ENCODE results near the gene BTRC.

Gene BTRC

GRCh38 chr10:101529725-101530553 is 176.0 kb downstream of the BTRC start:
- Histone ChIP-seq H4K8ac (ENCODE audit: low read depth, low read length) (no peak overlapping the region), H3K79me1 (ENCODE audit: low read length) (no peaks in the 10 kb centered on the region), H2BK12ac (ENCODE audit: low read length) (no peak overlapping the region), H4K91ac (ENCODE audit: low read depth, low read length) (no peak overlapping the region), H3K9me3 (ENCODE audit: insufficient read depth, low read depth, low read length) (no peaks in the 10 kb centered on the region), H3K18ac (ENCODE audit: low read length) (no peak overlapping the region), H3K23ac (ENCODE audit: low read length) (no peak overlapping the region), H3K4me1 (ENCODE audit: control insufficient read depth in 1 of 2, insufficient read depth in 2 of 2, low read length in 2 of 2) (no peaks in the 10 kb centered on the region), H3K9ac (ENCODE audit: low read length) (no peak overlapping the region), H3K27me3 (ENCODE audit: insufficient read depth, low read length) (no peaks in the 10 kb centered on the region), H3K4me2 (ENCODE audit: low read length) (no peak overlapping the region), H3K4me3 (ENCODE audit: low read depth, low read length) (no peak overlapping the region), H3K36me3 (ENCODE audit: control insufficient read depth in 1 of 2, insufficient read depth in 2 of 2, low read length in 2 of 2) (peaks cover 0 to 2% of the 10 kb centered on the region in 2 experiments), H3K27ac (ENCODE audit: low read depth, low read length) (no peak overlapping the region), H2BK120ac (ENCODE audit: insufficient read depth, low read length, poor library complexity) (no peak overlapping the region), H2AK5ac (ENCODE audit: low read length) (no peak overlapping the region), H3K4ac (ENCODE audit: low read depth, low read length) (no peak overlapping the region), H3K79me2 (ENCODE audit: control insufficient read depth, insufficient read depth, low read length, poor library complexity) (no peaks in the 10 kb centered on the region), H2AFZ (ENCODE audit: insufficient read depth, low read length, poor library complexity) (no peak overlapping the region), H3K14ac (ENCODE audit: low read length) (no peak overlapping the region), H2BK5ac (ENCODE audit: low read depth, low read length, poor library complexity) (no peak overlapping the region), H4K12ac (ENCODE audit: low read depth, low read length) (no peak overlapping the region)
- DNase-seq: no peak
- WGBS (ENCODE audit: extremely low coverage, insufficient coverage, insufficient read length): no CpG with 5 or more reads among the region's 4 CpGs

- H2BK12ac ChIP-seq (ENCODE audit: low read length): no peak overlapping the region
- no peaks in the 10 kb centered on the region for H3K9me3 ChIP-seq (ENCODE audit: insufficient read depth, low read depth, low read length)
- H3K4ac ChIP-seq (ENCODE audit: low read depth, low read length): no peak overlapping the region
- no peak overlapping the region for H3K4me2 ChIP-seq (ENCODE audit: low read length)
- H3K9ac ChIP-seq (ENCODE audit: low read length): no peak overlapping the region
- no peaks in the 10 kb centered on the region for H3K36me3 ChIP-seq (ENCODE audit: control insufficient read depth in 1 of 2, insufficient read depth in 2 of 2, low read length in 2 of 2)
- no peak overlapping the region for H4K12ac ChIP-seq (ENCODE audit: low read depth, low read length)
- H4K91ac ChIP-seq (ENCODE audit: low read depth, low read length): no peak overlapping the region
- no peak overlapping the region for H3K27ac ChIP-seq (ENCODE audit: low read depth, low read length)
- H3K23ac ChIP-seq (ENCODE audit: low read length): no peak overlapping the region
- no peaks in the 10 kb centered on the region for H3K79me2 ChIP-seq (ENCODE audit: control insufficient read depth, insufficient read depth, low read length, poor library complexity)
- H4K8ac ChIP-seq (ENCODE audit: low read depth, low read length): no peak overlapping the region
- H2BK120ac ChIP-seq (ENCODE audit: insufficient read depth, low read length, poor library complexity): no peak overlapping the region
- no peaks in the 10 kb centered on the region for H3K4me1 ChIP-seq (ENCODE audit: control insufficient read depth in 1 of 2, insufficient read depth in 2 of 2, low read length in 2 of 2)
- H2AK5ac ChIP-seq (ENCODE audit: low read length): no peak overlapping the region
- H2BK5ac ChIP-seq (ENCODE audit: low read depth, low read length, poor library complexity): no peak overlapping the region
- no peaks in the 10 kb centered on the region for H3K79me1 ChIP-seq (ENCODE audit: low read length)
- no peak for DNase-seq
- H3K18ac ChIP-seq (ENCODE audit: low read length): no peak overlapping the region
- no CpG with 5 or more reads among the region's 4 CpGs for WGBS (ENCODE audit: extremely low coverage, insufficient coverage, insufficient read length)
- H3K4me3 ChIP-seq (ENCODE audit: low read depth, low read length): no peak overlapping the region
- no peak overlapping the region for H3K14ac ChIP-seq (ENCODE audit: low read length)
- H3K27me3 ChIP-seq (ENCODE audit: insufficient read depth, low read length): no peaks in the 10 kb centered on the region
- no peak overlapping the region for H2AFZ ChIP-seq (ENCODE audit: insufficient read depth, low read length, poor library complexity)
Observed at GRCh38 chr10:101535949-101536348, 182.0 kb downstream of the BTRC start.

- Histone ChIP-seq H2AK5ac (ENCODE audit: low read length) (no peak overlapping the region), H3K23ac (ENCODE audit: low read length) (no peak overlapping the region)
- peak in 1 of 2 donors; percentile 58 for DNase-seq
Observed at GRCh38 chr10:101536800-101537199, 182.8 kb downstream of the BTRC start.

GRCh38 chr10:101538446-101538845 is 184.5 kb downstream of the BTRC start:
- no peak overlapping the region for H3K27ac ChIP-seq (ENCODE audit: low read depth, low read length)
- no peak overlapping the region for H3K18ac ChIP-seq (ENCODE audit: low read length)
- no peak overlapping the region for H4K12ac ChIP-seq (ENCODE audit: low read depth, low read length)
- H3K36me3 ChIP-seq (ENCODE audit: control insufficient read depth in 1 of 2, insufficient read depth in 2 of 2, low read length in 2 of 2): peaks cover 0 to 2% of the 10 kb centered on the region in 2 experiments
- no peak overlapping the region for H2BK12ac ChIP-seq (ENCODE audit: low read length)
- no peak overlapping the region for H3K4ac ChIP-seq (ENCODE audit: low read depth, low read length)
- no peak for DNase-seq
- H3K14ac ChIP-seq (ENCODE audit: low read length): no peak overlapping the region
- no CpG with 5 or more reads among the region's 2 CpGs for WGBS (ENCODE audit: extremely low coverage, insufficient coverage, insufficient read length)
- H3K9me3 ChIP-seq (ENCODE audit: insufficient read depth, low read depth, low read length): no peaks in the 10 kb centered on the region
- H3K4me2 ChIP-seq (ENCODE audit: low read length): no peak overlapping the region
- no peak overlapping the region for H3K4me3 ChIP-seq (ENCODE audit: low read depth, low read length)
- H2AFZ ChIP-seq (ENCODE audit: insufficient read depth, low read length, poor library complexity): no peak overlapping the region
- H3K4me1 ChIP-seq (ENCODE audit: control insufficient read depth in 1 of 2, insufficient read depth in 2 of 2, low read length in 2 of 2): no peaks in the 10 kb centered on the region
- H2BK5ac ChIP-seq (ENCODE audit: low read depth, low read length, poor library complexity): no peak overlapping the region
- H2AK5ac ChIP-seq (ENCODE audit: low read length): no peak overlapping the region
- H3K79me1 ChIP-seq (ENCODE audit: low read length): no peaks in the 10 kb centered on the region
- H3K27me3 ChIP-seq (ENCODE audit: insufficient read depth, low read length): no peaks in the 10 kb centered on the region
- H2BK120ac ChIP-seq (ENCODE audit: insufficient read depth, low read length, poor library complexity): no peak overlapping the region
- H4K8ac ChIP-seq (ENCODE audit: low read depth, low read length): no peak overlapping the region
- H3K23ac ChIP-seq (ENCODE audit: low read length): no peak overlapping the region
- H4K91ac ChIP-seq (ENCODE audit: low read depth, low read length): no peak overlapping the region
- H3K9ac ChIP-seq (ENCODE audit: low read length): no peak overlapping the region
- H3K79me2 ChIP-seq (ENCODE audit: control insufficient read depth, insufficient read depth, low read length, poor library complexity): no peaks in the 10 kb centered on the region

More at GRCh38 chr10:101536800-101537199, 182.8 kb downstream of the BTRC start:
- no peak overlapping the region for H2BK12ac ChIP-seq (ENCODE audit: low read length)
- H3K18ac ChIP-seq (ENCODE audit: low read length): no peak overlapping the region
- no peaks in the 10 kb centered on the region for H3K4me1 ChIP-seq (ENCODE audit: control insufficient read depth in 1 of 2, insufficient read depth in 2 of 2, low read length in 2 of 2)
- H4K91ac ChIP-seq (ENCODE audit: low read depth, low read length): no peak overlapping the region
- no peaks in the 10 kb centered on the region for H3K79me2 ChIP-seq (ENCODE audit: control insufficient read depth, insufficient read depth, low read length, poor library complexity)
- no peak overlapping the region for H3K4me3 ChIP-seq (ENCODE audit: low read depth, low read length)
- H4K12ac ChIP-seq (ENCODE audit: low read depth, low read length): no peak overlapping the region
- no peak overlapping the region for H3K9ac ChIP-seq (ENCODE audit: low read length)
- no peak overlapping the region for H4K8ac ChIP-seq (ENCODE audit: low read depth, low read length)
- H2BK120ac ChIP-seq (ENCODE audit: insufficient read depth, low read length, poor library complexity): no peak overlapping the region
- no peak overlapping the region for H2AFZ ChIP-seq (ENCODE audit: insufficient read depth, low read length, poor library complexity)
- H3K14ac ChIP-seq (ENCODE audit: low read length): no peak overlapping the region
- no peaks in the 10 kb centered on the region for H3K9me3 ChIP-seq (ENCODE audit: insufficient read depth, low read depth, low read length)
- no peaks in the 10 kb centered on the region for H3K79me1 ChIP-seq (ENCODE audit: low read length)
- H3K4me2 ChIP-seq (ENCODE audit: low read length): no peak overlapping the region
- H2BK5ac ChIP-seq (ENCODE audit: low read depth, low read length, poor library complexity): no peak overlapping the region
- H3K27me3 ChIP-seq (ENCODE audit: insufficient read depth, low read length): no peaks in the 10 kb centered on the region
- no peaks in the 10 kb centered on the region for H3K36me3 ChIP-seq (ENCODE audit: control insufficient read depth in 1 of 2, insufficient read depth in 2 of 2, low read length in 2 of 2)
- H3K27ac ChIP-seq (ENCODE audit: low read depth, low read length): no peak overlapping the region
- H3K4ac ChIP-seq (ENCODE audit: low read depth, low read length): no peak overlapping the region

All from trophoblast cell (in vitro differentiated cells and primary cell).